HG02588 (cell line): ENCODE results near the gene SBNO2.

Source experiments
- ATAC-seq: cut with Tn5 transposase; IDR thresholded peaks from one replicate; pipeline ENCODE4 v1.9.1; 2021; ENCODE audit warnings: mild to moderate bottlenecking, moderate library complexity; ENCODE audit not compliant: unreplicated experiment

SBNO2 gene

DNA sequence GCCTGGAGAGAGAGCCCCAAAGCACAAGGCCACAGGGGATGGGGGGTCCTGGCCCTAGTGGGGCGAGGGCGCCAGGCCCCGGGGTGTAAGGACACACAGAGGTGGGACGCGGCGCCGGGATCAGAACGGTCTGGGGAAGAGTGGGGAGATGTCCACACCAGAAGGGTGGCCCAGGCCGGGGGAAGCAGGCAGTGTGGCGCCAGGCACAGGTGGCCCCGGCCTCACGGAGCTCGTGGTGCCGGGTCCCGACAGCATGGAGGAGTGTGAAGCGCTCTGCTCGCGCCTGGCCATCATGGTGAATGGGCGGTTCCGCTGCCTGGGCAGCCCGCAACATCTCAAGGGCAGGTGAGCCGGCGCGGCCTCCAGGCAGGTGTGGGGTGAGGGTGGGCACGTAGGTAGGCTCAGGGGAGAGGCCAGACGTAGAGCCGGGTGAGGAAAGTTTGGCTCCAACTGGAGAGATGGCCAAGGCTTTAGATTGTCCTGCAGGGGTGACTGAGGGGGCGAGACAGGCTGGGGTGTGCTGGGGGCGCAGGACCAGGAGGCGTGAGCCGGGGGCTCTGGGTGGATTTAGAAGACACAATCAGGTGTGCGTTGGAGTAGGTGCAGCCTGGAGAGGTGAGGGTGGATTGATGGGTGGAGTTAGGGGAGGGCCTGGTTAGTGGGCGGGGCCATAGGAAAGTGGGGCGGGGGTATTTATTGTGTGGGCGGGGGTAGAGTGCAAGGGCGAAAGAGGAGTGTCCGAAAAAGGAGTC, 110.0 kb downstream of the SBNO2 start:
- no peak for ATAC-seq

DNA sequence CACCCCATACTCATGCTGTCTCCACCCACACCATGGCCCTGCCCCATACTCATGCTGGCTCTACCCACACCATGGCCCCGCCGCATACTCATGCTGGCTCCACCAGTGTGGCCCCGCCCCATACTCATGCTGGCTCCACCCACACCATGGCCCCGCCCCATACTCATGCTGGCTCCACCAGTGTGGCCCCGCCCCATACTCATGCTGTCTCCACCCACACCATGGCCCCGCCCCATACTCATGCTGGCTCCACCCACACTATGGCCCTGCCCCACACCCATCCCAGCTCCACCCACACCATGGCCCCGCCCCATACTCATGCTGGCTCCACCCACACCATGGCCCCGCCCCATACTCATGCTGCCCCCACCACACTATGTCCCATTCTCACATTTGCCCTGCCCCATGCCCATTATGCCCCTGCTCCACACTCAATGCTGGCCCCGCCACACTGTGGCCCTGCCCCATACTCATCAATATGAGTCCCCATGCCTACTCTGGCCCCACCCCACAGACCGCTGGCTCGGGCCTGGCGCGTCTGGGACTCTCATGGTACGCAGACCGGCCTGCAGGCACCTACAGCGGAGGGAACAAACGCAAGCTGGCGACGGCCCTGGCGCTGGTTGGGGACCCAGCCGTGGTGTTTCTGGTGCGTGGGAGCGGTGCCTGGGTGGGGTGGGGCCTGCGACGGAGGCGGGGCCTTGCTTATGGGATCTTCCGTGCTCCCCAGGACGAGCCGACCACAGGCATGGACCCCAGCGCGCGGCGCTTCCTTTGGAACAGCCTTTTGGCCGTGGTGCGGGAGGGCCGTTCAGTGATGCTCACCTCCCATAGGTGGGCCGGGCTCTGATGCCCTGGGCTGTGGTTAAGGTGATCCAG, 110.8 kb downstream of the SBNO2 start:
- ATAC-seq: no peak

DNA sequence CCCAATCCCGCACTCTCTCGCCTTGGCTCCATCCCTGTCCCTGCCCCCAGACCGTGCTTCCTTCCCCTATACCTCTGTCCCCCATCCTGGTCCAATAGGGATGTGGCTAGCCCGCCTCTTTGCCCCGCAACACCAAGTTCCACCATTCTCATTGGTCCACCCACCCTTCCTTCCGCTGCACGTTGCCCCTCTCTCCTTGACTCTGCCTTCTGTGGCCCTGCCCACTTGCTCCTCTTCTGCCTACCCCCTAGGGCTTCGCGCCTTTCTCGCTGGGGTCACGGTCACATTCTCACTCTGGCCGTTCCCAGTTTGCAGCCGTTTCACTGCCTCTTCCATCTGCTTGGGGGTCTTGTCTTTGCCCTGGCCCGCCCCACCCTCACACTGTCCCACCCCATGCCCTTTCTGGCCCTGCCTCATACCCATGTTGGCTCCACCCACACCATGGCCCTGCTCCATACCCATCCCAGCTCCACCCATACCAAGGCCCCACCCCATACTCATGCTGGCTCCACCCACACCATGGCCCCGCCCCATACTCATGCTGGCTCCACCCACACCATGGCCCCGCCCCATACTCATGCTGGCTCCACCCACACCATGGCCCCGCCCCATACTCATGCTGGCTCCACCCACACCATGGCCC, 111.6 kb downstream of the SBNO2 start:
- no peak for ATAC-seq

DNA sequence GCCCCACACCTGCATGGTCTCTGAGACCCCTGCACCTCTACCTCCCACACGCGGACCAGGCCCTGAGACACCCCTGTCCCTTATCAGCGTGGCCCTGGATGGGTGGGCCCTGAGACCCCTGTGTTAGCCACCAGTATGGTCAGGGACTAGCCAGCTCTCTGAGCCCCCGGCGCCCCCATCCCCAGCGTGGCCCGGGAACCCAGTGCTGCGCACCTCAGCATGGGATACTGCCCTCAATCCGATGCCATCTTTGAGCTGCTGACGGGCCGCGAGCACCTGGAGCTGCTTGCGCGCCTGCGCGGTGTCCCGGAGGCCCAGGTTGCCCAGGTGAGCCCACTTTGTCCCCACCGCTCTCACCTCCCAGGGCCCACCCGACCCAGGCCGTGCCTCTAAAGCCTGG, 112.1 kb downstream of the SBNO2 start:
- no peak for ATAC-seq

DNA sequence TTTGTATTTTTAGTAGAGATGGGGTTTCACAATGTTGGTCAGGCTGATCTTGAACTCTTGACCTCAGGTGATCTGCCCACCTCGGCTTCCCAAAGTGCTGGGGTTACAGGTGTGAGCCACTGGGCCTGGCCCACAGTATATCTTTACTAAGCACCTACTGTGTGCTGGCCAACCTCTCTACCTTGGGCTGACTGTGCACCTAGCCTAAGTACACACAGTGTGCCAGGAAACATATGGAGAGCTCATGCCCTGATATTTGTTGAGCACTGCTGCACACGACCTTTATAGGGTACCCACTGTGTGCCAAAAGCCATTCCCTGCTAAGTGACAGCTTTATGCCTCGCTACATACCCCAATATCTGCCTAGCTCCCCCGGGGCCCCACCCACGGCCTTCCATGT, 113.4 kb downstream of the SBNO2 start:
- ATAC-seq: no peak

DNA sequence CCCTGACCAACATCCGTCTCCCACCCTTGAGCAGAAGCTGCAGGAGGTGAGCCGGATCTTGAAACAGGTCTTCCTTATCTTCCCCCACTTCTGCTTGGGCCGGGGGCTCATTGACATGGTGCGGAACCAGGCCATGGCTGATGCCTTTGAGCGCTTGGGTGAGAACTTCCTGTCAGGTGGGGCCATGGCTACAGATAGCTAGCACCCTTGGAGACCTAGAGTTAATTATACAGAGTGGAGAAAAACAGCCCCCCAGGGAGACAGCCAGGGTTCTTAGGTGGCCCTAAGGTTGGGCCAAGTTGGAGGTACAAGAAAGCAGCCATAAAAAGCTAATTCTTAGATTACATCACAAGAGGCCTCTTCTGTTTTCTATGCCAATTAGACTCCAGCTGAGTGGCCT, 116.0 kb downstream of the SBNO2 start:
- ATAC-seq: no peak
